Measurements from ENCODE around the gene PLD5.

The PLD5 gene

GRCh38 chr1:242416657-242417056 is 107.8 kb downstream of the PLD5 start:
- Histone ChIP-seq H2AFZ (ENCODE audit: low read length) (no peak overlapping the region), H3K4me1 (ENCODE audit: insufficient read depth, low read length, severe bottlenecking) (no peaks in the 10 kb centered on the region), H4K20me1 (ENCODE audit: insufficient read depth, low read length) (no peaks in the 10 kb centered on the region), H3K9ac (ENCODE audit: low read length) (no peak overlapping the region), H3K4me3 (ENCODE audit: low read depth, low read length, poor library complexity, severe bottlenecking) (no peak overlapping the region), H3K27me3 (ENCODE audit: insufficient read depth, low read length) (no peaks in the 10 kb centered on the region), H3K36me3 (ENCODE audit: insufficient read depth, low read length) (no peaks in the 10 kb centered on the region), H3K27ac (ENCODE audit: low read depth, low read length, poor library complexity, severe bottlenecking) (no peak overlapping the region), H3K9me3 (ENCODE audit: low read length) (no peaks in the 10 kb centered on the region), H3F3A (ENCODE audit: insufficient read depth, low read length) (no peaks in the 10 kb centered on the region), H3K79me2 (ENCODE audit: insufficient read depth, low read length) (no peaks in the 10 kb centered on the region), H3K4me2 (ENCODE audit: low read length) (no peak overlapping the region), H3K9me2 (ENCODE audit: low read depth, low read length) (no peaks in the 10 kb centered on the region)
- no peak for TF ChIP-seq CTCF (IDR thresholded peaks at IDR 0.05; ENCODE audit: low read length)
- TF ChIP-seq EZH2 (IDR thresholded peaks at IDR 0.05; ENCODE audit: borderline replicate concordance, low read length) = no peak

GRCh38 chr1:242412921-242413320 is 111.6 kb downstream of the PLD5 start:
- Histone ChIP-seq H2AFZ (ENCODE audit: low read length) (no peak overlapping the region), H4K20me1 (ENCODE audit: insufficient read depth, low read length) (no peaks in the 10 kb centered on the region), H3F3A (ENCODE audit: insufficient read depth, low read length) (no peaks in the 10 kb centered on the region), H3K9me3 (ENCODE audit: low read length) (no peaks in the 10 kb centered on the region), H3K4me3 (ENCODE audit: low read depth, low read length, poor library complexity, severe bottlenecking) (no peak overlapping the region), H3K36me3 (ENCODE audit: insufficient read depth, low read length) (no peaks in the 10 kb centered on the region), H3K4me2 (ENCODE audit: low read length) (no peak overlapping the region), H3K27me3 (ENCODE audit: insufficient read depth, low read length) (no peaks in the 10 kb centered on the region), H3K79me2 (ENCODE audit: insufficient read depth, low read length) (no peaks in the 10 kb centered on the region), H3K9me2 (ENCODE audit: low read depth, low read length) (no peaks in the 10 kb centered on the region), H3K27ac (ENCODE audit: low read depth, low read length, poor library complexity, severe bottlenecking) (no peak overlapping the region), H3K4me1 (ENCODE audit: insufficient read depth, low read length, severe bottlenecking) (no peaks in the 10 kb centered on the region), H3K9ac (ENCODE audit: low read length) (no peak overlapping the region)
- TF ChIP-seq EZH2 (IDR thresholded peaks at IDR 0.05; ENCODE audit: borderline replicate concordance, low read length) = no peak
- no peak for TF ChIP-seq CTCF (IDR thresholded peaks at IDR 0.05; ENCODE audit: low read length)

- H3K9ac ChIP-seq (ENCODE audit: low read length) = no peak overlapping the region
- no peak overlapping the region for H2AFZ ChIP-seq (ENCODE audit: low read length)
- H4K20me1 ChIP-seq (ENCODE audit: insufficient read depth, low read length) = no peaks in the 10 kb centered on the region
- no peak overlapping the region for H3K4me2 ChIP-seq (ENCODE audit: low read length)
- TF ChIP-seq CTCF (IDR thresholded peaks at IDR 0.05; ENCODE audit: low read length) = no peak
- no peak for TF ChIP-seq EZH2 (IDR thresholded peaks at IDR 0.05; ENCODE audit: borderline replicate concordance, low read length)
- no peaks in the 10 kb centered on the region for H3K9me2 ChIP-seq (ENCODE audit: low read depth, low read length)
- no peaks in the 10 kb centered on the region for H3K27me3 ChIP-seq (ENCODE audit: insufficient read depth, low read length)
- no peaks in the 10 kb centered on the region for H3F3A ChIP-seq (ENCODE audit: insufficient read depth, low read length)
- no peaks in the 10 kb centered on the region for H3K79me2 ChIP-seq (ENCODE audit: insufficient read depth, low read length)
- no peaks in the 10 kb centered on the region for H3K9me3 ChIP-seq (ENCODE audit: low read length)
- H3K27ac ChIP-seq (ENCODE audit: low read depth, low read length, poor library complexity, severe bottlenecking) = no peak overlapping the region
- no peak overlapping the region for H3K4me3 ChIP-seq (ENCODE audit: low read depth, low read length, poor library complexity, severe bottlenecking)
- no peaks in the 10 kb centered on the region for H3K4me1 ChIP-seq (ENCODE audit: insufficient read depth, low read length, severe bottlenecking)
- H3K36me3 ChIP-seq (ENCODE audit: insufficient read depth, low read length) = no peaks in the 10 kb centered on the region
Observed at GRCh38 chr1:242411901-242412300, 112.6 kb downstream of the PLD5 start.

All from OCI-LY1 (cell line).